ENCODE data around the gene MTA3. TPM values are rescaled to one million over a fixed set of nuclear protein-coding genes. Genes with fewer than 3 reads are reported as not detected.

The MTA3 gene
- total and polyA plus RNA-seq, 2 donors (not counting 3 experiments of a cell fraction or from before 2014, with no cell fraction given): 36.3 to 53.3 TPM

DNA sequence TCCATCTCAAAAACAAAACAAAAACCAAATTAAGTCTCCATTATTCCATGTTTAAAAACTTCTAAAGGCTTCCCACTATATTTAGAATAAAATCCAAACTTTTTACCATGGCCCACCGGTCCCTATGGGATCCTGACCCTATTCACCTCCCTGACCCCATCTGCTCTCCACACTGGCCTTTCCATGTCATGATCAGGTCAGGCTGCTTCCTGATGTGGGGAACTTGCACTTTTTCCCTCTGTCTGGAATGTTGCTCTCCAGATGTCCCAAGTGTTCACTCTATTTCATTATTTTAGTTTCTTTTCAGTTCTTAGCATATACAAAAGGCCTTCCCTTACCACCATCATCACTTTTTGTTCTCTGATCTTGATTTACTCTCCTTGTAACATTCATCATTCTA lies 7.5 kb upstream of the MTA3 start:
- Histone ChIP-seq H4K20me1 (replicated peaks; ENCODE audit: control insufficient read depth, extremely low read depth, insufficient read depth, low read length) (no peaks in the 10 kb centered on the region), H3K36me3 (ENCODE audit: control insufficient read depth in 2 of 2, extremely low read depth in 1 of 2, insufficient read depth in 2 of 2, low read length in 2 of 2) (no peaks in the 10 kb centered on the region), H3K9me1 (replicated peaks; ENCODE audit: control insufficient read depth, extremely low read depth, insufficient read depth, low read length) (no peaks in the 10 kb centered on the region), H3K4me1 (ENCODE audit: control insufficient read depth, extremely low read depth, insufficient read depth, low read length) (no peaks in the 10 kb centered on the region), H3K4me2 (ENCODE audit: insufficient read depth, low read length) (no peak overlapping the region), H3K4me3 (replicated peaks in 1 of 3; ENCODE audit: insufficient read depth in 1 of 3, low read depth in 1 of 3, low read length in 3 of 3) (no peak overlapping the region), H3K9me3 (replicated peaks; ENCODE audit: control insufficient read depth, insufficient read depth, low read length) (no peaks in the 10 kb centered on the region), H3K27ac (ENCODE audit: insufficient read depth, low read depth, low read length) (no peak overlapping the region), H3K79me2 (ENCODE audit: control insufficient read depth, insufficient read depth, low read length) (no peaks in the 10 kb centered on the region), H2AFZ (ENCODE audit: low read depth, low read length) (no peak overlapping the region), H3K9ac (replicated peaks; ENCODE audit: extremely low read depth, insufficient read depth, low read length) (no peak overlapping the region), H3K27me3 (ENCODE audit: control insufficient read depth in 2 of 2, insufficient read depth in 2 of 2, low read length in 2 of 2) (no peaks in the 10 kb centered on the region)
- no TSS peak for BruUV-seq (replicated peaks)
- CTCF ChIA-PET: no interaction called here
- POLR2A ChIA-PET: no interaction called here
- dilution Hi-C loops (cut with MboI; ENCODE audit: extremely low pct_ligation_motif_present, low sequenced_read_pairs) (no loop called here), intact Hi-C loops (cut with micrococcal nuclease) (no loop called here)
- TF ChIP-seq, protein P1, sequence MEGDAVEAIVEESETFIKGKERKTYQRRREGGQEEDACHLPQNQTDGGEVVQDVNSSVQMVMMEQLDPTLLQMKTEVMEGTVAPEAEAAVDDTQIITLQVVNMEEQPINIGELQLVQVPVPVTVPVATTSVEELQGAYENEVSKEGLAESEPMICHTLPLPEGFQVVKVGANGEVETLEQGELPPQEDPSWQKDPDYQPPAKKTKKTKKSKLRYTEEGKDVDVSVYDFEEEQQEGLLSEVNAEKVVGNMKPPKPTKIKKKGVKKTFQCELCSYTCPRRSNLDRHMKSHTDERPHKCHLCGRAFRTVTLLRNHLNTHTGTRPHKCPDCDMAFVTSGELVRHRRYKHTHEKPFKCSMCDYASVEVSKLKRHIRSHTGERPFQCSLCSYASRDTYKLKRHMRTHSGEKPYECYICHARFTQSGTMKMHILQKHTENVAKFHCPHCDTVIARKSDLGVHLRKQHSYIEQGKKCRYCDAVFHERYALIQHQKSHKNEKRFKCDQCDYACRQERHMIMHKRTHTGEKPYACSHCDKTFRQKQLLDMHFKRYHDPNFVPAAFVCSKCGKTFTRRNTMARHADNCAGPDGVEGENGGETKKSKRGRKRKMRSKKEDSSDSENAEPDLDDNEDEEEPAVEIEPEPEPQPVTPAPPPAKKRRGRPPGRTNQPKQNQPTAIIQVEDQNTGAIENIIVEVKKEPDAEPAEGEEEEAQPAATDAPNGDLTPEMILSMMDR (IDR thresholded peaks at IDR 0.05; ENCODE audit: extremely low read depth in 1 of 2, insufficient read depth in 1 of 2, low read depth in 1 of 2, low read length in 2 of 2): no peak
- TF ChIP-seq FOS (IDR thresholded peaks at IDR 0.05; ENCODE audit: borderline replicate concordance, insufficient read depth, low read length) (no peak), JUN (IDR thresholded peaks at IDR 0.05; ENCODE audit: borderline replicate concordance, insufficient read depth, insufficient read length, low read depth) (no peak), GATA2 (IDR thresholded peaks at IDR 0.05; ENCODE audit: insufficient read depth, insufficient read length, low read depth, low read length) (no peak), POLR2AphosphoS5 (IDR thresholded peaks at IDR 0.05; ENCODE audit: insufficient read depth, low read depth, low read length) (no peak), POLR2A (IDR thresholded peaks at IDR 0.05; ENCODE audit: low read depth, low read length) (no peak), EZH2 (IDR thresholded peaks at IDR 0.05; ENCODE audit: borderline replicate concordance, low read depth, low read length, severe bottlenecking) (no peak), MYC (IDR thresholded peaks at IDR 0.05; ENCODE audit: low read depth, low read length) (no peak)
- TF ChIP-seq, protein P2, sequence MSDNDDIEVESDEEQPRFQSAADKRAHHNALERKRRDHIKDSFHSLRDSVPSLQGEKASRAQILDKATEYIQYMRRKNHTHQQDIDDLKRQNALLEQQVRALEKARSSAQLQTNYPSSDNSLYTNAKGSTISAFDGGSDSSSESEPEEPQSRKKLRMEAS (IDR thresholded peaks at IDR 0.05; ENCODE audit: insufficient read depth, insufficient read length): no peak
- FAIRE-seq: no peak
- DNase-seq (ENCODE audit: low read depth, low spot score): no peak

Measured in endothelial cell of umbilical vein (primary cell).